Activated T-cell treated with anti-CD3 and anti-CD28 coated beads for 4 hours (primary cell): ENCODE results near the gene MAML3.

Experiments used
- DNase-seq: peaks from one replicate; pipeline ENCODE4 v3.0.0-alpha.2; 2020

Gene MAML3

GRCh38 chr4:139826426-139826825, 327.6 kb downstream of the MAML3 start:
- DNase-seq, result no peak

- DNase-seq, result no peak
Measured at GRCh38 chr4:139825523-139826014, 328.4 kb downstream of the MAML3 start.

- no peak for DNase-seq
Measured at GRCh38 chr4:139824882-139825522, 329.0 kb downstream of the MAML3 start.

GRCh38 chr4:139823746-139824145, 330.2 kb downstream of the MAML3 start:
- DNase-seq, result no peak

GRCh38 chr4:139823345-139823744, 330.6 kb downstream of the MAML3 start:
- DNase-seq, result no peak

GRCh38 chr4:139822391-139822790, 331.6 kb downstream of the MAML3 start:
- no peak for DNase-seq

- DNase-seq, result no peak
Measured at GRCh38 chr4:139819082-139819481, 334.9 kb downstream of the MAML3 start.

- no peak for DNase-seq
Measured at GRCh38 chr4:139817657-139818452, 336.1 kb downstream of the MAML3 start.

- DNase-seq, result no peak
Measured at GRCh38 chr4:139816856-139817255, 337.1 kb downstream of the MAML3 start.

- DNase-seq, result no peak
Measured at GRCh38 chr4:139815778-139816601, 338.0 kb downstream of the MAML3 start.

GRCh38 chr4:139814323-139815015, 339.5 kb downstream of the MAML3 start:
- no peak for DNase-seq

GRCh38 chr4:139813881-139814280, 340.1 kb downstream of the MAML3 start:
- no peak for DNase-seq

- DNase-seq, result no peak
Measured at GRCh38 chr4:139810710-139811109, 343.3 kb downstream of the MAML3 start.

- DNase-seq, result no peak
Measured at GRCh38 chr4:139809757-139810140, 344.2 kb downstream of the MAML3 start.

- DNase-seq, result no peak
Measured at GRCh38 chr4:139808808-139809756, 344.9 kb downstream of the MAML3 start.

- no peak for DNase-seq
Measured at GRCh38 chr4:139808381-139808807, 345.6 kb downstream of the MAML3 start.

- DNase-seq, result no peak
Measured at GRCh38 chr4:139807483-139807882, 346.5 kb downstream of the MAML3 start.

GRCh38 chr4:139806929-139807328, 347.1 kb downstream of the MAML3 start:
- no peak for DNase-seq

- DNase-seq, result no peak
Measured at GRCh38 chr4:139802931-139803330, 351.1 kb downstream of the MAML3 start.

GRCh38 chr4:139802488-139802887, 351.5 kb downstream of the MAML3 start:
- DNase-seq, result no peak

- DNase-seq, result no peak
Measured at GRCh38 chr4:139801895-139802294, 352.1 kb downstream of the MAML3 start.

GRCh38 chr4:139800082-139800481, 353.9 kb downstream of the MAML3 start:
- no peak for DNase-seq
